Activated T-cell treated with anti-CD3 and anti-CD28 coated beads for 48 hours (primary cell): ENCODE data around the gene INVS.
"Not testable (repeated sequence)": the region's sequence is repeated elsewhere in the genome, so short reads cannot be mapped to it uniquely, and the experiment has no call there.

ENCODE experiments used
- DNase-seq: peaks from one replicate; pipeline ENCODE4 v3.0.0-alpha.2; 2020; ENCODE audit warnings: low read depth

INVS gene

GRCh38 chr9:100083448-100084127, 15.5 kb upstream of the INVS start:
- no peak for DNase-seq

- DNase-seq, result no peak
These were observed 15.0 kb upstream of the INVS start for GRCh38 chr9:100084128-100084453.

GRCh38 chr9:100084734-100085133, 14.3 kb upstream of the INVS start:
- DNase-seq, result no peak

GRCh38 chr9:100086097-100086635, 12.9 kb upstream of the INVS start:
- no peak for DNase-seq

- DNase-seq, result no peak
These were observed 11.8 kb upstream of the INVS start for GRCh38 chr9:100087218-100087617.

- no peak for DNase-seq
These were observed 10.8 kb upstream of the INVS start for GRCh38 chr9:100088202-100088601.

GRCh38 chr9:100090880-100091279, 8.2 kb upstream of the INVS start:
- no peak for DNase-seq

GRCh38 chr9:100091650-100092049, 7.4 kb upstream of the INVS start:
- DNase-seq, result no peak

- DNase-seq, result no peak
These were observed 7.0 kb upstream of the INVS start for GRCh38 chr9:100092066-100092465.

GRCh38 chr9:100094411-100094810, 4.6 kb upstream of the INVS start:
- DNase-seq, result not testable (repeated sequence)

GRCh38 chr9:100096378-100096916, 2.6 kb upstream of the INVS start:
- DNase-seq, result no peak

- peak; percentile 18 for DNase-seq
These were observed 777 bp upstream of the INVS start for GRCh38 chr9:100098046-100098886.

GRCh38 chr9:100099722-100100042, 639 bp downstream of the INVS start:
- DNase-seq, result no peak

- DNase-seq, result no peak
These were observed 1.2 kb downstream of the INVS start for GRCh38 chr9:100100146-100100667.

GRCh38 chr9:100101608-100102007, 2.6 kb downstream of the INVS start:
- no peak for DNase-seq

GRCh38 chr9:100104314-100104713, 5.3 kb downstream of the INVS start:
- no peak for DNase-seq

- no peak for DNase-seq
These were observed 6.8 kb downstream of the INVS start for GRCh38 chr9:100105861-100106260.

- no peak for DNase-seq
These were observed 7.6 kb downstream of the INVS start for GRCh38 chr9:100106616-100107015.

GRCh38 chr9:100108559-100108958, 9.5 kb downstream of the INVS start:
- DNase-seq, result no peak

GRCh38 chr9:100111235-100111634, 12.2 kb downstream of the INVS start:
- no peak for DNase-seq

- DNase-seq, result no peak
These were observed 13.8 kb downstream of the INVS start for GRCh38 chr9:100112677-100113336.

GRCh38 chr9:100117316-100117715, 18.3 kb downstream of the INVS start:
- DNase-seq, result no peak
